ENCODE data around the gene TGFBRAP1.

The TGFBRAP1 gene

DNA sequence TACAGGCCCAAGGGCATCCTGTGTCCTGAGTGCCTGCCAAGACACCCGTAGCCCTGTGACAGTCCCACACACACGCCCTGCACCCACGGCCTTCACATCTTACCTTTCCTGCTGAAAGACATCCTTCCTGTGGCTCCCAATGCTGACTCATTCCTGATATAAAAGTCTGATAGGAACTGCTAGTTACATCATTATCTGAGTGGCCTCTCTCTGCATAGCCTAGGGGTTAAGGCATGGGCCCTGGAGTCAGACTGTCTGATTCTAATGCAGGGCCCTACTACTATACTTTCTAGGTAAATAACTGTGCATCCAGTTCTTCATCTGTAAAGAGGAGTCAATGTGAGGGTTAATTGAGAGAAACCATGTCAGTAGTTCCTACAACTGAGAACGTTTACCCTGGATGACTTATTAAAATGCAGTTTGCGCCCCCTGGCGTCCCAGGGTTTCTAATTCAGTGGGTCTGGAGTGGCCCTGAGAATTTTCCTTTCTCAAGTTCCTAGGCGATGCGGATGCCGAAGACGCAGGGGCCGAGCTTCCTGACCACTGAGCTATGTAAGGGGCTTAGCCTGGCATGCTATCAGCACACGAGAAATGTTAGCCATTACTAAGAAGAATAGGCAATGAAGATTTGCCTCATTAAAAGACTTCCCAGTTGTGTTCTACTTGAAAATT lies 94.0 kb downstream of the TGFBRAP1 start:
- peak; percentile 62 for DNase-seq

GRCh38 chr2:105231232-105231619 lies 98.3 kb downstream of the TGFBRAP1 start:
- DNase-seq = no peak

DNA sequence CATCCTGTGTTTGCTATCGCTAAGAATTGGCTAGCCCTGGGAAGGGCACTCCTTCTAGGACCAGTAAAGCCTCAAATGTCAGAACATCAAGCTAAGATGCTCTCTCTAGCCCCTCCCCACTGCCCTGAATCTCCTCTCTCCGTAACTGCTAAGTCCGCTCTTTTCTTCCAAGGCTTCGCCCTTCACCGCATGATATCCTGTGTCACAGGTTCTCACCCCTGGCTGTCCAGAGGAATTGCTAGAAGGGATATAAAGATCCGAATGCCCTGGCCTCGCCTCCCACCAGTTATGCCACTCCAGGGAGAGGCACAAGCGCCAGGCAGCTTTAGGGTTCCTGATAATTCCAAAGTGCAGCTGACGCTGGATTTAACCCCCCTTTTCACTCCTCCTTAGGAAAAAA lies 105.1 kb downstream of the TGFBRAP1 start:
- no peak for DNase-seq

- no peak for DNase-seq
These were observed 108.9 kb downstream of the TGFBRAP1 start for GRCh38 chr2:105220604-105221003.

DNA sequence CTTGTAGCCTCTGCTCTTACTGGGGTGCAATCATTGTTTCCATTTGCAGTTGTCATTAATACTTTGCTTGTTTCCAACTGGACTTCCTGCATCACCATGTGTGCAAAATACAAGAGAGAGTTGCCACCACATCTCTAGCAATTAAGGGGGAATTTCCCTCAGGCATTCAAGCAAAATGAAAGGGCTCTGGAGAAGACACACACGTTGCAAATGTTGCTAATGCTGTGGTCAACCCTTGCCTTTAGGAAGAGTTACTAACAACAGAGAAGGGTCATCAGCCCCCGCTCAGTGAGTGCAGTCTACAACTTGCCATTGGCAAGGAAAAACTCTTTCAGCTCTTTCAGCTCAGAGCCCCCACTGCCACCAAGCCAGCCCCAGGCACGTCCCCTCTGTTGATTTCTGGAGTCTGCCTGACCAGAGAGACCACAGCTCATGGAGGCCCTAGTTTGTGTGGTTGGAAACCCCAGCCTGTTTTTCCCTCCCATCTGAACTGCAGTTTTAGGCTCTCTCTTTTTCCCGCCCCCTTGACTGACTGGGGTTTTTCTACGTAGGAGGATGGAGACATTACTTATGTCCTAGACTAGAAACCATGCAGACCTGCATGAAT lies 113.8 kb downstream of the TGFBRAP1 start:
- no peak for DNase-seq
